HPDE6-E6E7 (cell line): ENCODE results near the gene CHIC2.

Experiments used
- DNase-seq: peaks from one replicate; pipeline ENCODE4 v3.0.0; 2011; ENCODE audit warnings: missing footprints; ENCODE audit errors: extremely low spot score

CHIC2 gene

DNA sequence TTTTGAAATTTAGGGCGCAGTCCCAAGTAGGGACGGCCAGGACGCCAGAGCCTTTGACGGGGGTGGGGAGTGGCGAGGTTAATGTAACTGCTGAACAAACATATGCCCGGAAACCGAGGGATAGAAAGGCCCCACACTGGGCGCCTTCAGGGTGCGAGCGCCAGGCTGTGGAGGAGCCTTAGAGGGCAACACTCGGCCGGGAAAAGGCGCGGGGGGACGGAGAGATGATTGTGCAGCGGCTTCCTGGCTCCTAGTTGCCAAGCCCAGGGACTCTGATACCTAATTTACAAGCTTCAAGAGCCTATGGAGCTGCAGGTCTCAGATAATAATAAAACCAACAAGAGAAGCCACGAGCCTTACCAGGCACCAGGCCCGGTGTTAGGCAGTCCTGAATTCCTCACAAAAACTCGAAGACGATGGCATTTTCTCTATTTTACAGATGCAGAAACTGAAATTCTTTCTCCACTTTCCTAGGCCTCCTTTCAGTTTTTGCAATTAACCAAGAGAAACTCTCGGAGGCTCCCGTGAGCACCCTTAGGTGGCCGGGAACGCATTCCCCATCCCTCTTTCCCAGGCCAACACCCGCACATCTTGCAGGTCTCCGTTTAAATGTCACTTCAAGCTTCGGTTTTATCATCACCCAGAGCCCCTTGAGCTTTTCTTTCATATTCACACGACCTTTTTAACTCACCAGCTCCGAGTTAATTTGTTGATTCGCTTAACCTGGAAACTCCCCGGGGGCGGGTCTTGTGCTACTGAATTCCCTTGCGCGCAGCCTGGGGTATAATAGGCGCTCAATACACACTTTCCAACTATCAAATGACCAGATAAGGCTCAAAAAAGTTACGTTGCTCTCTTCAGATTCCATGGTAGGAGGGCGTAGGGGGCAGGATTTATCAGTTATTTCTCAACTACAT is 29.2 kb upstream of the CHIC2 start:
- no peak for DNase-seq

DNA sequence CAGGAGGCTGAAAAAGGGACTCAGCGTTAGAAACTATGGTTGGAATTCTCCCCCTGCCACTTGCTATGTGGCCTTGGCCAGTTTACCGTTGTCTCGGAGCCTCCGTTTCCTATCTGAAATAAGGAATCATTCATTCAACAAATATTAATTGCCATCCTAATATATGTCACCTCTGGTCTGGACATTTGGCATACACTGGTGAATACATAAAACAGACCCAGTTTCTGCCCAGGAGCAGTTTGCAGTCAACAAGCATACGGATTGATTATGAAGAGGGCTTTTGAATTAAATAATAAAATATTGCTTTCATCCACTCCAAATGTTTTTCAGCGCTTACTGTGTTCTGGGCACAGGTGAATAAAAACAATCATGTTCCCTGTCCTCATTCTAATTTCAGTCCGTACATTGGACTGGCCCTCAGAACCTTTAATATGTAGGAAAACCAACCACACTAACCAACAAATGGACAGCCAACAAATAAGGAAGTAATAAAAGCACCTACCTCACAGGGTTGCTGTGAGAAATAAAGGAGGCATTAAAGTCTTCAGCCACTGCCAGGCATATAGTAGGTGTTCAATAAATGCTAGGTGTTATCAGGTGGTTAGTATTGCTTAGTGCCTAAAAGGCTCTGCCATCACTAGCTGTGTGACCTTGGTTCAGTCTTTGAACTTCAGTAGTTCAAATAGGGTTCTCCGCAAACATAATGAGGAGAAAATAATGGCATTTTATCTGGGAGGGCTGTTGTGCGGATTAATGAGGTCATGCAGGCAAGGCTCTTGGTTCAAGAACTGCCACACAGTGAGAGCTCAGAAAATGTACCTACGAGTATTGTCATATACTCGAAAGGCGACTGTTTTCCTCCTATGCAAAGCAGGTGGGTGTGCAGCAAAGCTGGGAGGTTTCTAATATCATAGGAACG is 28.3 kb upstream of the CHIC2 start:
- no peak for DNase-seq

GRCh38 chr4:54091637-54092404 is 27.4 kb upstream of the CHIC2 start:
- peak; percentile 77 for DNase-seq

- DNase-seq: no peak
Measured at GRCh38 chr4:54090804-54091623, 26.6 kb upstream of the CHIC2 start.

- DNase-seq: no peak
Measured at GRCh38 chr4:54090404-54090803, 26.0 kb upstream of the CHIC2 start.

DNA sequence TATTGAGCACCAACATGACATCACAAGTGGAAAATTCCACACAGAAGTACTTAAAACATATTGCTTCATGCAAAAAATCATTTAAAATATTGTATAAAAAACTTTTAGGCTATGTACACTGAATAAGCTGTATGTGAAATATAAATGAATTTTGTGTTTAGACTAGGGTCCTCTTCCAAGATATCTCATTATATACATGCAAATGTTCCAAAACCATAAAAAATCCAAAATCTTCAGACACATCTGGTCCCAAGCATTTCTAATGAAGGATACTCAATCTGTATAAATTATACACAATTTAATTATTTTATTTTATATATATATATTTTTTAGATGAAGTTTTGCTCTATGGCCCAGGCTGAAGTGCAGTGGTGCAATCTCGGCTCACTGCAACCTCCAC is 25.5 kb upstream of the CHIC2 start:
- DNase-seq: no peak

- DNase-seq: peak; percentile 82
Measured at GRCh38 chr4:54085284-54085683, 20.9 kb upstream of the CHIC2 start.

DNA sequence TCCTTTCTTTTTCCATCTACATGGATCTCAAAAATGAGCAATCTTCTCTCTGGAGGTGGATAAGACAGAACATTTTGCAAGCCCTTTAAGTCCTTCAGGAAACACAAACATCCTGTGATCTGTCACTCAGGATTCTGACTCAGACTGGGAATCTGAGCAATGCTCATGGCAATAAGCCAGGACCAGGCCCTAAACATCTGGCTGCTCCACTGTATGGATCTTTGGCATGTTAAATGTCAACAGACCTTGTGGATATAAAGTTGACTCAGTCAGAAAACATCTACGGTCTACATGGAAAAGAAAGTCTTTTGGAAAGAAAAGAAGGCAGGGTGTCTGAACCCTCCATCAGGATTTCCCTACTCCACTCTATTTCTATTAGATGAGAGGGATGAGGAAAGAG is 17.8 kb upstream of the CHIC2 start:
- peak; percentile 86 for DNase-seq

DNA sequence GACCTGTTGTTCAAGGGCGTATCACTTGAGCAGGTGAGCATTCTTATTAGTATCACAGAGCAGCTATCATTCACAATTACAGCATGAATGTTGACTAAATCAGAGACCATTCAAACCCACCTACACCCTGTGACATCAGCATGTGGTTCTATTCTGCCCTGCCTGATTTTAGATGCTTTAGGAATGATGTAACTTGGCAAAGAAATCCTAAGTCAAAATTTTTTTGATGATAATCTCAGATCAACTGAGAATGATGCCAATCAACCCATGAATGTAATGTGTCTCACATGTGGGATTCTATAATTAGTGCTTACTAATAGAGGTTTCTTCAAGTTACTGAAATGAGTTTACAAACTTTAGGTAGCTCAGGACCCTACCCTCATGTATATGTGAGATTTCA is 13.4 kb upstream of the CHIC2 start:
- no peak for DNase-seq

DNA sequence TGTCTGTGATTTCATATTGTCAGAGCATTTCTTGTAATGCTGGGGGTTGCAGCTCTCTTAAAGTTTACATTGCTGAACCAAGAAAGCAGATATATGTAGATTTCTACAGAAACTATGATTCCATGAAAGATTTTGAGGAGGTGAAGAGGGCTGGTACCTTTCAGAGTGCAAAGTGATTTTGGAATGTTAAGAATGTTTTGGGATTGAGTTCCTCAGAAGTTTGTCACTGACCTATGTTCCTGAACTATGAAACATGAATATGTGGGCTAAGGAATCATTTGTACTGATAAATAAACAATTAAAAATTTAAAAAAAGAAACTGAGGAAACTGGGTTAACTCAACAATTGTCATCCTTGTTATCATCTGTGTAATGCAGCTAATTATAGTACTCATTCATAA is 12.3 kb upstream of the CHIC2 start:
- DNase-seq: no peak

DNA sequence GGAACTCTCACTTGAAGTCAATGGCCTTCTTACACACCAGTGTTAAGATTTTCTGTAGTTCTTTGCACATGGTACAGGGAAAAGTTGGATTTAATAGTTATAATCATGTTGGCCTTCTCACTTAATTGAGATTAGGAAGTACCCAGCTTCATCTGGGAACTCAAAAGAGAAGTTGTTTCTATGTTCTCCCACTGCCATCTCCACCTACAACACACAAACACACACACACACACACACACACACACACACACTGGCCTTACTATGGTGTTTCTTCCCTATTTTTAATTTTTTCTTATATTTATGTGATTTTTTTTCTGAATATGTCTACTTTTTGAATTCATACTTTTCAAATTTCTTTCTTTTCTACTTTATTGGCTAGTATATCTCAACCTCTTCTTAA is 10.0 kb upstream of the CHIC2 start:
- DNase-seq: no peak

- no peak for DNase-seq
Measured at GRCh38 chr4:54073271-54073880, 9.0 kb upstream of the CHIC2 start.

DNA sequence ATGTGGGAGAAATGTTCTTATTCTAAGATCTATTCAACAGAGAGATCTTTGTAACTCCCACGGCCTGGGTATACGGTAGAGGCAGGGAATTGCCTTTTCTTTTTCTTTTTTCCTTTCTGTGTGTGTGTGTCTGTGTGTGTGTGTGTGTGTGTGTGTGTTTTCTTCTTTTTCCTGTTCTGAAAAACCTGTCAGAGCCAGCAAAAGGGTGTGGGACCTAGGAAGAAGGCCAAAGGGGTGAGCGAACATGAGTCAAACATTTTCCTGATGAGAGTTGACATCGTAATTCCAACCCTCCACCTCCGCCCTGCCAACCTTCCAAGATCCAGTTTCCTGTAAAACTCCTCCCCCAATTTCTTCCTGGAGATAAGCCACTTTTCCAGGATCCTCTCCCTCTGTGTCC is 2.8 kb upstream of the CHIC2 start:
- DNase-seq: peak; percentile 76

DNA sequence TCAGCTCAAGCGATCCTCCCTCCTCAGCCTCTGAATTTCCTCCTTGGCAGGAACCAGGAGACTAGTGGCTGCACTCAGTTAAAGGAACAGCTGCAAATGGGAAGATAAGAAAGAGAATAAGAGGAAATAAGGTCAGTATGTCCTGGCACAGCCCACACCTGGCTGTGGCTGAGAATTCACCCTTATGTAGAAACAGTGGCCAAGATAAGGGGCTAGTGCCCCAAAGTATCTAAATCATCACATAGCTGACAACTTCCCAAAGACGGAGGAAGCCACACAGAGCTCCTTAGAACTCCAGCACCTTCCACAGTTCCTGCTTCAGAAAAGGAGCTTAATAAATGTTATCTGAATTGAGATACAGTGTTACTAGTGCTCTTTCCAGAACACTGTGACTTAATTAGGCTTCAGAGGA is 2.3 kb upstream of the CHIC2 start:
- DNase-seq: no peak

DNA sequence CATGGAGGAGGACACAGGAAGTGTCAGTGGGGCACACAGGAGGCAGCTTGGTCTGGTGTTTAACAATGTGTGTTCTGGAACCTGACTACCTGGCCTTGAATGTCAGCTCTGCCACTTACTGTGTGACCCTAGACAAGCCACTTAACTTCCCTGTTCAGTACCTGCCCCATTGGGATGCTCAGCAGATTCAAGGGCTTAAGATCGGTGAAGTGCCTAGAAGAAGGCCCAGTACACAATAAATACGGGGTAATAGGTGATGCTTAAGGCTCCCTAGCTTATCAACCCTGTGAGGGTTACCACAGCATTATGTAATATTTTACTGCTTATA is 1.6 kb upstream of the CHIC2 start:
- DNase-seq: no peak

GRCh38 chr4:54065282-54066087 is 1.1 kb upstream of the CHIC2 start:
- DNase-seq: no peak

- no peak for DNase-seq
Measured at GRCh38 chr4:54063737-54064316, 578 bp downstream of the CHIC2 start.

GRCh38 chr4:54063229-54063628 is 1.2 kb downstream of the CHIC2 start:
- no peak for DNase-seq

- no peak for DNase-seq
Measured at GRCh38 chr4:54062392-54062791, 2.0 kb downstream of the CHIC2 start.

DNA sequence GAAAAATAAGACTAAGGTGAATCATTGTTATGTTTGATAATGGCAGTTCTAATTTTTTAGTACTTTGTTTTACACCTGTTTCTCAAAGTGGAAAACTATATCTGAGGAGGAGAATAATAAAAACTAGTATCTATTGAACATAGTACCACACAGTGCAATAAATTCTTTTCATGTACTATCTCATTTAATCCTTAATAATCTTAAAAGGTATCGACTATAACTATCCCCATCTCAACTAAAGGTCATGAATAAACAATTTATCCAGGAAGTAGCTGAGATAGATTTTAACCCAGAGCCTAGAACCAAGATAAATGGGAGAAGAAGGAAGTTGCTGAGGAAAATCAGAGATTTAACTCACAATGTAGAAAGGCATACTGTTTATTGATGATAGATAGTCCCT is 2.5 kb downstream of the CHIC2 start:
- no peak for DNase-seq
